HEK293T (cell line): ENCODE results near the gene COL23A1.

ENCODE experiments used
- CTCF ChIA-PET: fragments of 350-600 bp; formaldehyde crosslinking; extraction: SDS; loops from one replicate; lab custom pipeline; 2021; ENCODE audit warnings: antibody characterized with exemption, inconsistent platforms; lab: Yijun Ruan, JAX
- POLR2A ChIA-PET: fragments of 350-600 bp; formaldehyde crosslinking; extraction: SDS; loops from one replicate; lab custom pipeline; 2020; ENCODE audit warnings: antibody characterized with exemption, inconsistent platforms; lab: Yijun Ruan, JAX
- DNase-seq: peaks from one replicate; pipeline ENCODE4 v3.0.0; 2012; ENCODE audit warnings: mixed read lengths; ENCODE audit errors: extremely low spot score
- ARNT ChIP-seq: fragments of 450-650 bp; IDR thresholded peaks from 2 replicates; pipeline ENCODE4 v1.6.1; 2017; ENCODE audit warnings: mild to moderate bottlenecking
- BHLHE40 ChIP-seq: fragments of 450-650 bp; IDR thresholded peaks from 2 replicates; pipeline ENCODE4 v1.6.1; 2016; ENCODE audit warnings: mild to moderate bottlenecking, moderate library complexity, borderline replicate concordance
- CTBP1 ChIP-seq: fragments of 450-650 bp; IDR thresholded peaks from 2 replicates; pipeline ENCODE4 v1.6.1; 2016; ENCODE audit warnings: borderline replicate concordance
- ELF4 ChIP-seq: fragments of 450-650 bp; IDR thresholded peaks from 2 replicates; pipeline ENCODE4 v1.6.1; 2017; ENCODE audit warnings: antibody characterized with exemption
- FOXA1 ChIP-seq: fragments of 450-650 bp; IDR thresholded peaks from 2 replicates; pipeline ENCODE4 v1.6.1; 2016; ENCODE audit warnings: mild to moderate bottlenecking
- FOXK2 ChIP-seq: fragments of 450-650 bp; IDR thresholded peaks from 2 replicates; pipeline ENCODE4 v1.6.1; 2016; ENCODE audit warnings: mild to moderate bottlenecking
- FOXM1 ChIP-seq: fragments of 450-650 bp; IDR thresholded peaks from 2 replicates; pipeline ENCODE4 v1.6.1; 2017; ENCODE audit warnings: mild to moderate bottlenecking, borderline replicate concordance
- HDGF ChIP-seq: fragments of 450-650 bp; IDR thresholded peaks from 2 replicates; pipeline ENCODE4 v1.6.1; 2017; ENCODE audit warnings: antibody characterized with exemption, borderline replicate concordance
- L3MBTL2 ChIP-seq: fragments of 450-650 bp; conservative IDR thresholded peaks from 2 replicates; pipeline ENCODE4 v1.6.1; 2016; ENCODE audit warnings: mild to moderate bottlenecking
- LEF1 ChIP-seq: fragments of 450-650 bp; IDR thresholded peaks from 2 replicates; pipeline ENCODE4 v1.6.1; 2017; ENCODE audit warnings: mild to moderate bottlenecking, borderline replicate concordance
- NFRKB ChIP-seq: fragments of 450-650 bp; IDR thresholded peaks from 2 replicates; pipeline ENCODE4 v1.6.1; 2016; ENCODE audit warnings: mild to moderate bottlenecking, moderate library complexity
- SP1 ChIP-seq: fragments of 450-650 bp; IDR thresholded peaks from 2 replicates; pipeline ENCODE4 v1.6.1; 2017
- SUZ12 ChIP-seq: fragments of 450-650 bp; IDR thresholded peaks from 2 replicates; pipeline ENCODE4 v1.6.1; 2016; ENCODE audit warnings: mild to moderate bottlenecking
- TARDBP ChIP-seq: fragments of 450-650 bp; IDR thresholded peaks from 2 replicates; pipeline ENCODE4 v1.6.1; 2016
- ZNF384 ChIP-seq: fragments of 450-650 bp; IDR thresholded peaks from 2 replicates; pipeline ENCODE4 v1.6.1; 2016
- TF ChIP-seq, protein P1 (sequence below): fragments of 450-650 bp; IDR thresholded peaks from 2 replicates; pipeline ENCODE4 v1.6.1; 2016

Gene COL23A1

GRCh38 chr5:178280631-178281030 is 309.6 kb downstream of the COL23A1 start:
- DNase-seq: no peak
- TF ChIP-seq L3MBTL2 (no peak), CTBP1 (no peak)
- POLR2A ChIA-PET: interaction anchor here (1.5 kb wide), 1 partner anchor 309 kb away, joined by 4 read pairs; the partner anchor contains the start of gene COL23A1
- CTCF ChIA-PET: interaction anchor here (0.6 to 2.9 kb wide), 9 partner anchors 10 to 310 kb away, joined by 3 to 10 read pairs (median 4); partner anchors contain the start of gene COL23A1

GRCh38 chr5:178279723-178280438 is 310.3 kb downstream of the COL23A1 start:
- POLR2A ChIA-PET: interaction anchor here (1.5 kb wide), 1 partner anchor 310 kb away, joined by 4 read pairs; the partner anchor contains the start of gene COL23A1
- no peak for TF ChIP-seq FOXM1
- TF ChIP-seq CTBP1: no peak
- no peak for TF ChIP-seq FOXA1
- TF ChIP-seq BHLHE40: no peak
- TF ChIP-seq NFRKB: no peak
- TF ChIP-seq FOXK2: no peak
- no peak for TF ChIP-seq ZNF384
- no peak for TF ChIP-seq ARNT
- TF ChIP-seq L3MBTL2: no peak; the same call in 1 of the 2 replicates
- no peak for TF ChIP-seq HDGF
- no peak for TF ChIP-seq SUZ12
- CTCF ChIA-PET: interaction anchor here (0.6 to 2.9 kb wide), 12 partner anchors 9 to 311 kb away, joined by 3 to 10 read pairs (median 4); partner anchors contain the start of gene COL23A1
- peak; percentile 92 for DNase-seq

- DNase-seq: no peak
- ChIA-PET POLR2A (interaction anchor here (1.5 kb wide), 1 partner anchor 311 kb away, joined by 4 read pairs; the partner anchor contains the start of gene COL23A1), CTCF (interaction anchor here (0.7 to 2.9 kb wide), 7 partner anchors 8 to 311 kb away, joined by 3 to 10 read pairs (median 5); partner anchors contain the start of gene COL23A1)
- TF ChIP-seq SUZ12 (no peak), FOXM1 (no peak), L3MBTL2 (no peak), FOXA1 (no peak), HDGF (no peak), CTBP1 (no peak)
These were observed 311.0 kb downstream of the COL23A1 start for GRCh38 chr5:178279026-178279722.

DNA sequence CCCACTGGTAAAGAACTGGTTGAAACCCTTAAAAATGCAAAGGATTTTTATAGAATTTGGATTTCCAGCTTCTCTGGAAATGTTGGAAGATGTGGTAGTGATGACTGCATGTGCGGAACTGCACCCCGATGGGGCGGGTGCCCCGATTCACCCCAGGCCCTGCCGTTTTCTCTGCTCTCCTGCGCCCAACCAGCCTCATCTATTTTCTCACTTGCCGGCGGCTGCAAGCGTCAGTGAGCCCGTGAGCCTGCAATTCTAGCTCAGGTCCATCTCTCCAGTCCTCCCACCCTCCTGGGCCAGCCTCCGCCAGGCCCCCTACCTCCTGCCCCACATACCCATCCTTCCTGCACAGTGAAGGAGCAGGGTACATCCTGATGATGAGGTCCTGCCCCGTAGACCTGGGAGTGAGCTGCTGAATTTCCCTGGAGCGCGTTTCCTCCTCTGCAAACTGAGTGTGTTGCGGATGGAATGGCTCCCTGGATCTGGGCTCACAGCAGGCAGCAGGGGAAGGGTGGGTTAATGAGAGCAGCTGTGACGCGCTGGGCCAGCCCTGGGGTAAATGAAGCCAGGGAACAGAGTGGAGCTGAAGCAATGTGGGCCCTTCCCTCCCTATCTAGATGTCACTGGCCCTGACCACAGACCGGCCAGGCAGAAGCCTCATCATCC is 311.7 kb downstream of the COL23A1 start:
- POLR2A ChIA-PET: interaction anchor here (1.0 kb wide), 1 partner anchor 46 kb away, joined by 3 read pairs; no protein-coding TSS in a partner anchor
- TF ChIP-seq ZNF384: no peak
- no peak for TF ChIP-seq FOXA1
- no peak for TF ChIP-seq FOXK2
- TF ChIP-seq BHLHE40: no peak
- TF ChIP-seq SUZ12: no peak
- no peak for TF ChIP-seq SP1
- TF ChIP-seq, protein P1, sequence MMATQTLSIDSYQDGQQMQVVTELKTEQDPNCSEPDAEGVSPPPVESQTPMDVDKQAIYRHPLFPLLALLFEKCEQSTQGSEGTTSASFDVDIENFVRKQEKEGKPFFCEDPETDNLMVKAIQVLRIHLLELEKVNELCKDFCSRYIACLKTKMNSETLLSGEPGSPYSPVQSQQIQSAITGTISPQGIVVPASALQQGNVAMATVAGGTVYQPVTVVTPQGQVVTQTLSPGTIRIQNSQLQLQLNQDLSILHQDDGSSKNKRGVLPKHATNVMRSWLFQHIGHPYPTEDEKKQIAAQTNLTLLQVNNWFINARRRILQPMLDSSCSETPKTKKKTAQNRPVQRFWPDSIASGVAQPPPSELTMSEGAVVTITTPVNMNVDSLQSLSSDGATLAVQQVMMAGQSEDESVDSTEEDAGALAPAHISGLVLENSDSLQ: no peak
- no peak for TF ChIP-seq L3MBTL2
- no peak for TF ChIP-seq CTBP1
- CTCF ChIA-PET: interaction anchor here (1.4 to 2.4 kb wide), 2 partner anchors 26 to 183 kb away, joined by 3 to 9 read pairs; no protein-coding TSS in a partner anchor
- DNase-seq: no peak

GRCh38 chr5:178277866-178278265 is 312.3 kb downstream of the COL23A1 start:
- TF ChIP-seq BHLHE40 (no peak), HDGF (no peak), ARNT (no peak), SUZ12 (no peak), FOXA1 (no peak), FOXK2 (no peak), SP1 (no peak), ZNF384 (no peak), LEF1 (no peak), ELF4 (no peak), TARDBP (no peak), L3MBTL2 (no peak), CTBP1 (no peak), FOXM1 (no peak)
- TF ChIP-seq, protein P1: no peak
- no peak for DNase-seq
- ChIA-PET CTCF (interaction anchor here (0.8 kb wide), 1 partner anchor 11 kb away, joined by 5 read pairs; no protein-coding TSS in a partner anchor), POLR2A (interaction anchor here (1.0 kb wide), 1 partner anchor 45 kb away, joined by 3 read pairs; no protein-coding TSS in a partner anchor)

DNA sequence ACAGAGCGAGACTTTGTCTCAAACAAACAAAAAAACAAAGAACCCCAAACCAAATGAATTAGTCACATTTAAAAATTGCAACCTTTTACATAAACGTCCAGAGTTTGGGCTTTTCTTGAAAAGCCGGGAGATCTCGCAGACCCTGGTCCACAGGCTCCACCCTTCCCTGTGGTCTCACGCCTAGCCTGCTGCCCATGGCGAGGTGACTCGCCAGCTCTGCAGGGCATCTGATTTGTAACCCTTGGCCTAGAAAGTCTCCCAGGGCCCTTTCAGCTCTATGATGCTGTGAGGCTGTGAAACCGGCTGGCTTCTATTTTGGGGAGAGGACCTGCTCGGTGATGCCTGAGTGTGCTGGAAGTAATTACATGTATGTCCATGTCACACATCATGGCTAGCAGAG is 312.8 kb downstream of the COL23A1 start:
- ChIA-PET POLR2A (no interaction called here), CTCF (interaction anchor here (0.6 to 0.8 kb wide), 2 partner anchors 11 to 21 kb away, joined by 3 to 5 read pairs; no protein-coding TSS in a partner anchor)
- DNase-seq: no peak
- TF ChIP-seq CTBP1 (no peak), FOXM1 (no peak), TARDBP (no peak), FOXK2 (no peak), ELF4 (no peak), SP1 (no peak), HDGF (no peak), ARNT (no peak), L3MBTL2 (no peak), NFRKB (no peak), FOXA1 (no peak), ZNF384 (no peak), BHLHE40 (no peak), SUZ12 (no peak), LEF1 (no peak)
- TF ChIP-seq, protein P1: no peak
